ENCODE results near the gene OSER1. TPM values are rescaled to one million over a fixed set of nuclear protein-coding genes. Genes with fewer than 3 reads are reported as not detected.

Gene OSER1
- total RNA-seq, 3 donors from 2014 or later (not counting 1 experiment from before 2014, with no cell fraction given): 72.3 to 93.9 (median 78.3) TPM

DNA sequence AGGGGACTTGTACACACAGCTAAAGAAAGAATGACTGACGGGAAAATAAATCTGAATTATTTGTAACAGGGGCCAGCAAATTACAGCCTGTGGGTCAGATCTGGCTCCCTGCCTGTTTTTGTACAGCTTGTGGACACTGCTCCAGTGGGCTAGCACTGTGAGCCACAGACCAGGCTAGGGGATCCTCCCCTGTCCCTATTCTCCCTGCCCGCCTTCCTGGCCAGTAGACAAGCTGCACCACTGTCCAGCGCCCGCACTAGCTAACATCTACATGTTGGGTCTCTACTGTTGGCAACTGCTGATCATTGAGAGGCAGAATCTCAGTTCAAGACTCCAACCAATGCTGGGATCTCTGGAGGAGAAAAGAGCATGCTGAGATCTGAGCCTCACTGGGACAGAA lies 10.7 kb downstream of the OSER1 start:
- Mint-ChIP-seq H3K27me3 (ENCODE audit: low read depth in 2 of 2) (no peaks in the 10 kb centered on the region), H3K4me1 (peaks cover 31 to 38% of the 10 kb centered on the region in 2 donors), H3K4me3 (no peak overlapping the region), H3K27ac (peak overlapping the region in 1 of 2 donors; percentile 32), H3K36me3 (peaks cover 31% of the 10 kb centered on the region), H3K9me3 (no peaks in the 10 kb centered on the region)
- no peak overlapping the region for H3K4me3 ChIP-seq (ENCODE audit: low read length)
- peaks cover 14% of the 10 kb centered on the region for H3K4me1 ChIP-seq (ENCODE audit: control insufficient read depth, insufficient read depth, low read length)
- TF ChIP-seq, protein P1, sequence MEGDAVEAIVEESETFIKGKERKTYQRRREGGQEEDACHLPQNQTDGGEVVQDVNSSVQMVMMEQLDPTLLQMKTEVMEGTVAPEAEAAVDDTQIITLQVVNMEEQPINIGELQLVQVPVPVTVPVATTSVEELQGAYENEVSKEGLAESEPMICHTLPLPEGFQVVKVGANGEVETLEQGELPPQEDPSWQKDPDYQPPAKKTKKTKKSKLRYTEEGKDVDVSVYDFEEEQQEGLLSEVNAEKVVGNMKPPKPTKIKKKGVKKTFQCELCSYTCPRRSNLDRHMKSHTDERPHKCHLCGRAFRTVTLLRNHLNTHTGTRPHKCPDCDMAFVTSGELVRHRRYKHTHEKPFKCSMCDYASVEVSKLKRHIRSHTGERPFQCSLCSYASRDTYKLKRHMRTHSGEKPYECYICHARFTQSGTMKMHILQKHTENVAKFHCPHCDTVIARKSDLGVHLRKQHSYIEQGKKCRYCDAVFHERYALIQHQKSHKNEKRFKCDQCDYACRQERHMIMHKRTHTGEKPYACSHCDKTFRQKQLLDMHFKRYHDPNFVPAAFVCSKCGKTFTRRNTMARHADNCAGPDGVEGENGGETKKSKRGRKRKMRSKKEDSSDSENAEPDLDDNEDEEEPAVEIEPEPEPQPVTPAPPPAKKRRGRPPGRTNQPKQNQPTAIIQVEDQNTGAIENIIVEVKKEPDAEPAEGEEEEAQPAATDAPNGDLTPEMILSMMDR (IDR thresholded peaks at IDR 0.05): no peak
- intact Hi-C loops (cut with micrococcal nuclease): no loop called here
- no peaks in the 10 kb centered on the region for H3K9me3 ChIP-seq (ENCODE audit: control insufficient read depth, insufficient read depth, low read length)
- 97% methylated on average over 4 of the region's 4 CpGs for WGBS (ENCODE audit: insufficient coverage)
- no peak for ATAC-seq
- no peak overlapping the region for H3K27ac ChIP-seq (ENCODE audit: low read length)
- H3K36me3 ChIP-seq (ENCODE audit: control insufficient read depth, insufficient read depth, low read length): peaks cover 57% of the 10 kb centered on the region
- DNase-seq: no peak
- no peaks in the 10 kb centered on the region for H3K27me3 ChIP-seq (ENCODE audit: control insufficient read depth, insufficient read depth, low read length)

DNA sequence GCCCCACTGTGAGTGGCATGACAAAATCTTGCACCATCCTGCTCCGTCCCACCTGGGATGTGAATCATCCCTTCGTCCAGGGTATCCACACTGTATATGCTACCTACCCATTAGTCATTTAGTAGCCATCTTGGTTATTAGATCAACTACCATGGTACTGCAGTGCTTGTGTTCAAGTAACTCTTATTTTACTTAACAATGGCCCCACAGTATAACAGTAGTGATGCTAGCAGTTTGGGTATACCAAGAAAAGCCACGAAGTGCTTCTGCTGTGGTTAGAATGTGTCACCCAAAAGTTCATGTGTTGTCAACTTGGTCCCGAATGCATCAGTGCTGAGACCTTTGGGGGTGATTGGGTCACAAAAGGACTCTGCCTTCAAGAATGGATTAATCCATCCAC lies 11.7 kb downstream of the OSER1 start:
- WGBS (ENCODE audit: insufficient coverage): 47% methylated on average over 4 of the region's 4 CpGs
- intact Hi-C loops (cut with micrococcal nuclease): no loop called here
- ATAC-seq (peak; percentile 84 to 91 (median 90)), DNase-seq (no peak)
- TF ChIP-seq, protein P1 (IDR thresholded peaks at IDR 0.05): no peak
- H3K36me3 ChIP-seq (ENCODE audit: control insufficient read depth, insufficient read depth, low read length): peaks cover 56% of the 10 kb centered on the region
- peak overlapping the region; percentile 32 to 59 for H3K27ac Mint-ChIP-seq
- H3K9me3 ChIP-seq (ENCODE audit: control insufficient read depth, insufficient read depth, low read length): no peaks in the 10 kb centered on the region
- peaks cover 31 to 38% of the 10 kb centered on the region in 2 donors for H3K4me1 Mint-ChIP-seq
- H3K4me1 ChIP-seq (ENCODE audit: control insufficient read depth, insufficient read depth, low read length): peaks cover 14% of the 10 kb centered on the region
- peak overlapping the region; percentile 66 for H3K4me3 Mint-ChIP-seq
- H3K4me3 ChIP-seq (ENCODE audit: low read length): no peak overlapping the region
- no peaks in the 10 kb centered on the region for H3K27me3 ChIP-seq (ENCODE audit: control insufficient read depth, insufficient read depth, low read length)
- no peaks in the 10 kb centered on the region for H3K27me3 Mint-ChIP-seq (ENCODE audit: low read depth in 2 of 2)
- peaks cover 31% of the 10 kb centered on the region for H3K36me3 Mint-ChIP-seq
- no peaks in the 10 kb centered on the region for H3K9me3 Mint-ChIP-seq
- no peak overlapping the region for H3K27ac ChIP-seq (ENCODE audit: low read length)

DNA sequence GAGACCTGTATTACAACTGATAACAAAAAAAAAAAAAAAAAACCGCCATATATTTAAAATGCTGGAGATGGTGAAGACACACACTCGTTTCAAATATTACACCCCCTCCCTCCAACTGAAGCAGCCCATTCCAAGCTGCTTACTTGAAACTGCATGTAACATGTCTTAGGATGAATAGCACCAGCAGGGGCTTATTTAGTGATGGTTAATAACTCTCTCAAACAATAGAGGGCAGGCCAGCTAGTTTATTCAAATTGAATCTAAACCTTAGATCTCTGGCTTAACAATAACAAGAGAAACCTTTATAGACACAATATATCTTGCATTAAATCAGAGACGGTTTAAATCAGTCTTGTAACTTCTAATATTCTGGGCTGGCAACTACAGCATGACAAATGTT lies 14.3 kb downstream of the OSER1 start:
- WGBS (ENCODE audit: insufficient coverage): 100% methylated on average over 1 of the region's 3 CpGs
- H3K4me3 ChIP-seq (ENCODE audit: low read length): no peak overlapping the region
- H3K9me3 Mint-ChIP-seq: no peaks in the 10 kb centered on the region
- no peak for DNase-seq
- intact Hi-C loops (cut with micrococcal nuclease): no loop called here
- H3K27ac Mint-ChIP-seq: peak overlapping the region in 1 of 2 donors; percentile 47
- H3K27me3 Mint-ChIP-seq (ENCODE audit: low read depth in 2 of 2): no peaks in the 10 kb centered on the region
- no peaks in the 10 kb centered on the region for H3K27me3 ChIP-seq (ENCODE audit: control insufficient read depth, insufficient read depth, low read length)
- no peak for ATAC-seq
- H3K4me1 Mint-ChIP-seq: peaks cover 26 to 34% of the 10 kb centered on the region in 2 donors
- peaks cover 14% of the 10 kb centered on the region for H3K4me1 ChIP-seq (ENCODE audit: control insufficient read depth, insufficient read depth, low read length)
- H3K36me3 ChIP-seq (ENCODE audit: control insufficient read depth, insufficient read depth, low read length): peaks cover 41% of the 10 kb centered on the region
- TF ChIP-seq, protein P1 (IDR thresholded peaks at IDR 0.05): no peak
- H3K9me3 ChIP-seq (ENCODE audit: control insufficient read depth, insufficient read depth, low read length): no peaks in the 10 kb centered on the region
- H3K36me3 Mint-ChIP-seq: peaks cover 23% of the 10 kb centered on the region
- no peak overlapping the region for H3K27ac ChIP-seq (ENCODE audit: low read length)
- no peak overlapping the region for H3K4me3 Mint-ChIP-seq

DNA sequence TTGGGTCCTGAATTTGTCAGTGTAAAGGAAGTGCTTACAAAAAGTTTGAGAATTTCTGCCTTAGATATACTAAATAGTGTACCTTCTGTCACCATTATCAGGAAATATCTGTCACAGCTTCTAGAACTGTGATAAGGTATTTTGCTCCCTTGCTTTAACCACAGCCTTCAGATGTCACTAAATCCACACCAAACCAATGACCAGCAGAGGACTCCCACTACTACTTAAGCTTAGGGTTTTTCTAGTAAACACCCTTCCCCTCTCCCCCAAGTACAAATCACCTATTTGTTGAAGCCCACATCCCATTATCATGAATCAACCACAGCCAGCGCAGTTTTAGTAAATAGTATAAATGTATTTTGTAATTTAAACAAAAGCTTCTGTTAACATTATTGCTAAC lies 15.0 kb downstream of the OSER1 start:
- no peak overlapping the region for H3K4me3 Mint-ChIP-seq
- H3K27ac Mint-ChIP-seq: peak overlapping the region in 1 of 2 donors; percentile 47
- H3K36me3 Mint-ChIP-seq: peaks cover 17% of the 10 kb centered on the region
- Histone ChIP-seq H3K4me1 (ENCODE audit: control insufficient read depth, insufficient read depth, low read length) (peaks cover 14% of the 10 kb centered on the region), H3K4me3 (ENCODE audit: low read length) (no peak overlapping the region), H3K9me3 (ENCODE audit: control insufficient read depth, insufficient read depth, low read length) (no peaks in the 10 kb centered on the region), H3K27me3 (ENCODE audit: control insufficient read depth, insufficient read depth, low read length) (no peaks in the 10 kb centered on the region), H3K36me3 (ENCODE audit: control insufficient read depth, insufficient read depth, low read length) (peaks cover 34% of the 10 kb centered on the region), H3K27ac (ENCODE audit: low read length) (no peak overlapping the region)
- peaks cover 21 to 28% of the 10 kb centered on the region in 2 donors for H3K4me1 Mint-ChIP-seq
- TF ChIP-seq, protein P1 (IDR thresholded peaks at IDR 0.05): no peak
- DNase-seq (no peak), ATAC-seq (no peak)
- H3K9me3 Mint-ChIP-seq: no peaks in the 10 kb centered on the region
- intact Hi-C loops (cut with micrococcal nuclease): no loop called here
- WGBS (ENCODE audit: insufficient coverage): no CpG with 5 or more reads among the region's 1 CpG
- H3K27me3 Mint-ChIP-seq (ENCODE audit: low read depth in 2 of 2): peaks cover 0 to 4% of the 10 kb centered on the region in 2 donors
